Activated CD4-positive, alpha-beta T cell treated with anti-CD3 and anti-CD28 coated beads, Interleukin-2, Interleukin-4, amounts not matched to agents 100 ng/mL and 50 ng/mL, durations not matched to agents 16 hours and 8 hours (primary cell): ENCODE measurements around the gene AHDC1.

Experiments used
- DNase-seq: peaks from one replicate; pipeline ENCODE4 v3.0.0-alpha.2; 2020; ENCODE audit warnings: low spot score

The AHDC1 gene

GRCh38 chr1:27531959-27532685 lies 71.8 kb downstream of the AHDC1 start:
- DNase-seq, result no peak

- no peak for DNase-seq
Measured at GRCh38 chr1:27530192-27530591, 73.8 kb downstream of the AHDC1 start.

DNA sequence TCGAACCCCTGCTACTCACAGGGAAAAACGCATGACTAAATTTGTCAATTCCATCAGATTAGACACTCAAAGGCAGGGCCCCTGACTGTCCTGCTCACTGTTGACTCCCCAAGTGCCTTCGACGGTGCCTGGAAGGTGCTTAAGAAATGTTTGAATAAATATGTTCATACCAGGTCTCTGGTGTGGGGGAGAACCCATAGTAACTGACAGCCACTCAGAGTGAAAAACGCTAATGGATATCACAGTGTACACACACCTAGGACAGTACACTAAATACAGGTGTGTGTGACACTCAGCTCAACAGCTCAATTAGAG lies 74.3 kb downstream of the AHDC1 start:
- DNase-seq, result no peak

DNA sequence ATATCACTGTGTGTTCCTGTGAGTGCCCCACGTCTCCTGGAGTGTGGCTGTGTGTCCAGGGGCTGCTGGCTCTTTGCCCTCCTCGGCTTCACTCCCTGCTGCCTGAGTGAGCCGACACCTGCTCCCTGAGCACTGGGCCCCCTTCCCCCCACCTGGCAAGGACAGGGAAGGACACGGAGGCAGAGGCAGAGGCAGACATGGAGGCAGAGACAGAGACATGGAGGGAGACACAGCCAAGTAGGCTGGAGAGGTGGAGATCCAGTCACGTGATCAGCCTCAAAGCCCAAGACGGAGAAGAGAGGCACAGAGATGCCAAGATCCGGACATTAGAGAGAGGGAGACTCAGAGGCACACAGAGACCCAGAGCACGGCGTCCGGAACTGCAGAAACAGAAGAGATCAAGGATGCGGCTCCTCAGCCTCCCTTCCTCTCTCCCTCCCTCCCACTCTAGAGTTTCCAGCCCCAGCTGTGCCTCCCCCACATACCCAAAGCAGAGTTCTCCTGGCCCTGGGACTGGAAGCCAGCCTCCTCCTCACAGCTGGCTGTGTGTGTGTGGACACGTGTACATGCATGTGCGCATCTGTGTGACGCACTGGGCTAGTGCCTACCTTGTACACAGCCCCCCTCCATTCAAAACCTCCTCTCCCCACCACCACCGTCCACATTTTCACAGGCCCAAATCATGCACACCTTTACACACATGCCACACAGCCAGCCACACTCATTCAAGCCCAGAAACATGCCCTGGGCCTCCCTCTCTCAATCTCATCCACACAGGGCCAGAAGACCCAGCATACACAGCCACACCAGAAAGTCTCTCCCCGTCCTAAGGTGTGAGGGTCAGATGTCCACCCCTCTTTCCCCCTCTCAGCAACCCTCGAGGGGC lies 74.9 kb downstream of the AHDC1 start:
- DNase-seq, result no peak

DNA sequence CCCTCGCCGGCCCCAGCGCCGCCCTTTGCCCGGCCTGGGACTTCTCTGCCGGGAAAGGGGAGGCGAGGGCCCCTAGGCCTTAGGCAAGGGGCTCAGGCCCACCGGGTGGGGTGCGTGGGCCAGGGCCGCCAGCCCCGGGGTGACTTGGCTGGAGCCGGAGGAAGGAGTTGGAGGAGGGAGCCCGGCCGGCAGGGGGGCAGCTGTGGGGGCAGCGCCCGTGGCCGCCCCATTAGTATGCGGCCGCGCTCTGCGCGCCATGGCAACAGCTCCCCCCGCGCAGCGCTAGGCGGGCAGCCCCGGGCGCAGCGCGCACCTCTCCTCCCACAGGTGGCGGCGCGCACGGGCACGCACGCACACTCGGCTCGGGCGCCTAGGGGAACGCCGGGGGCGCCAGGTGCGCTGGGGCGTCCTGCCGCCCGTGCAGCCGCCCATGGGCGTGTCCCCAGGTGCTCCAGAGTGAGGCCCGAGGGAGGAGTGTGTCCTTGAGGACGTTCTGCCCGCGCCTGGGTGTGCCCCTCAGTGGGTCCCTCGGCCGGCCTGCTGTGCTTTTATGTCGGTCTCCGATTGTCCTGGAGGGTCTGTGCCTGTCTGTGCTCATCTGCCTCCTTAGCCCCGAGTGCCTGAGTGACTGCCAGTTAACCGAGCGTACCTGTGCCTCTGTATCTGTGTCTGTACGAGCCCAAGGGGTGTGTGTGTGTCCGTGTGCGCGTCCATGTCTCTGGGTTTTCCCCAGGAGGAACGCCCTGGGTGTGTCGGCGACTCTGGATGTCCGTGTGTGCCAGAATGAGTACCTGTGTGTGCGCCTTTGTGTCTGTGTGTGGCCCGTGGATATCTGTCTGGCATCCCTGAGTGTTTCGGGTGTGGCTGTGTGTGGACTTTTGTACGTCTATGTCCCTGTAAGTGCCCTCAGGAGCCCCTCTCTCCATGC lies 75.8 kb downstream of the AHDC1 start:
- DNase-seq, result no peak

DNA sequence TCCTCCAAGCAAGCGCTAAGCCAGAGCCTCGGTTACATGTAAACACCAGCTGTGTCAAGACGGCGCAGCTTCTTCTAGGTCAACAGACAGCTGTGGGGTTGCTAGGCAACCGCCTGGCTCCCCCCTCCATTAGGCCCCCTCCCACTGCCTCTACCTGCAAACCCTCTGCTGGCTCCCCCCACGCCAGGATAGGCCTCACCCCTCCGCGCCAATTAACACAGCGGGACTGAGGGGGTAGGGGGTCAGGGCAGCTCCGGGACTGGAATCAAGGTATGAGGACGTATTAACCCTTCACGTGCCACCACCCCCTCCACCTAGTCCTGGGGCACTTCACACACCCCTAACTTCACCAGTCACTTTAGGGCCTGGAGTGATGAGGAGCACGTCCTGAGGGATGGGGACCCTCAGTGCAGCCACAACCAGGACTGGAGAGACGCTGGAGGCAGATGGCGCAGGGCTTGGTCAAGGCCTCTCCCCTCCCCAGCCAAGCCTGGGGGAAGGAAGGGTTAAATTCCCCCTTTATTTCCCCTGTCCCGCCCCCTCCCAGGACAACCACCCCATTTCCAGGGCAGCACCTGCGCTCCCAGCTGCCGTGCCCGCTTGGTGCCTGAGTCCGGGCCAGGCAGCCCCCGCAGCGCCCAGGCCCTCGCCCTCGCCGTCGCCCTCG lies 76.6 kb downstream of the AHDC1 start:
- no peak for DNase-seq

DNA sequence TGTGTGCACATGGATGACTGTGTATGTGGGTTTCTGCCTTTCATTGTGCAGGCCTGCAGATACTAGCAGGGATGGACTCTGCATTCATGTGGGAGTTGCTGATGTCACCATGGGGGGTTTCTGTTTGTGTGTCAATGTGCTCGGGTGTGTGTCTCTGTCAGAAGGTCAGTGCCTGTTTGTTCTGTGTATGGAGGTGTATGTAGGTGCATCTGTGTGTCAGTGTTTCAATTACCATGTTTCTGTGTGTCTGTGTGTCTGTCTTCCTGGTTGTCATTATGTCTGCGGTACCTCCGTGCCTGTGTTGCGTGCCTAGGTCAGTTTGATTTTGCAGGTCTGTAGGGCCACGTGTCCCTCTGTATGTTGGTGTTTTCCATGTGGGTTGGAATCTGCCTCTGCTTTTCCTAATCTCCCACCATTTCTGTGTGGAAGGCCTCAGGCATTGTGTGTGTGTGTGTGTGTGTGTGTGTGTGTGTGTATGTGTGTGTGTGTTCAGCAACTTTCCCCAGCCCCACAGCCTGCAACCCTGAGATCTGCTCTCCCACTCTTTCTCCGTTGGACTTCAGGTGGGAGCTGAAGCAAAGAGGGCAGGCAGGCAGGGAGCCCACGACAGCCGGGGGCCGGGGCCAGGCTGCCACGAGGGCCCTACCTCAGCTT lies 77.2 kb downstream of the AHDC1 start:
- no peak for DNase-seq

DNA sequence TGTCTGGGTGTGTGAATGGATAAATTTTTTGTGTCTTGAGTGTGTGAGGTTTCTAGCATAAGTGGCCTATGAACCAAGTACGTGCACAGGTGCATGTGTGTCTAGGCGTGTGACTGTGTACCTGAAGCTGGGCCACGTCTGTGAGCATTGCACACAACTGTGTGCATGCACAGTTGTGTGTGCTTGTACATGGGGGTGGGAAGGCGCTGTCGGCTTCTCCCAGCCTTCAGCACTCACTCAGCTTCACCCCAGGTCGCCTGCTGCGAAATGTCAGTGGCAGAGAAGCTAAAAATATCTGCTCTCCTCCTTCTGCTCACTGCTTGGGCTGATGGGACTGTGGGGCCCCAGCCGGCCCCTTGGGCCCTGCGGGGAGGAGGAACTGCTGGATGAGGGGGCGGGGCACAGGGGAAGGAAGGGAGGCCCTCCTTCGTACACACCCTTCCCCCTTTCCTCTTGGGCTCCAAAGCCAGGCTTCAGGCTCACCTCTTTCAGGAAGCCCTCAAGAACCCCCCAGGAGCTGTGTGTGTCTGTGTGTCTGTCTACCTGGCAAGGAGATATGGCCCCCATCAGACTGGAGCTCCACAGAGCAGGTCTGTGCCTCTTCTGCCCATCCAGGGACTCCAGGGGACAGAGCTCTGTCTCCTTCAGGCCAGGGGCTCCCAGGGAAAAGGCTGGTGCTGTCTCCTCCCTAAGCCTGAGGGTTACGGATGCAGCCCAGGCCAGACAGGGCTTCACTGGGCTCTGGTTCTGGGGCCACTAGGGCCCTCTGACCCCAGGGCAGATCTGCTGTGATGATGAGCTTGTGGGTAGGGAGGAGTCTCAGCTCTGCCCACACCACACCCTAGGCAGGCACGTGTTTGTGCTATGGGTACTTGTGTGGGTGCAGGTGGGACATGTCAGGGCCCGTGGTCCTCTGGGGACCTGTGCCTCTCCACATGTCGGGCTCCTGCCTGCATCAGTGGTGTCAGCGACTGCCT lies 78.4 kb downstream of the AHDC1 start:
- peak; percentile 58 for DNase-seq

- no peak for DNase-seq
Measured at GRCh38 chr1:27523337-27524020, 80.5 kb downstream of the AHDC1 start.

GRCh38 chr1:27522432-27523336 lies 81.3 kb downstream of the AHDC1 start:
- peak; percentile 71 for DNase-seq

DNA sequence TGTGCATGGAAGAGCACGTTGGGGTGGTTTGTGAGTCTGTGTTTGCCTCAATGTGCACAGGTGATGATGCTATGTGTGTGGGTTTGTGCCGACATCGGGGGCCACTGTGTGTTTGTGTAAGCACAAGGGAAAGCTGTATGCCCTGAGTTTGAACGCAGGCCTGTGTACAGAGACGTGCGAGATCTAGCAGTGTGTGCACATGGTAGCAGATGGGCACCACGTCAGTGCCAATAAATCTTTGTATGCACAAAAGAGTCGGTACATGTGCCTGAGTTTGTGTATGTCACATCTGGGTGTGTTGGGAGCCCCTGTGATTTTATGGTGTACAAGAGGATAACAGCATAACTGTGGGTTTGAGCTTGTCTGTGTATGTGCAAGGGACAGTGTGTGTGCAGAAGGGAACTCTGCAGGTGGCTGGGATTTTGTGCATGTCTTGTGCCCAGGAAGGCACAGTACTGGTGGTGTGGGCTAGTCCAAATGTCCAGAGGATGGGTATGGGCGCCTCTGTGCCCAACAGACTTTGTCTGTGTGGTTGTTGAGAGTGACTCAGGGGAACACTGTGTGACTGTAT lies 82.0 kb downstream of the AHDC1 start:
- DNase-seq, result no peak

- peak; percentile 28 for DNase-seq
Measured at GRCh38 chr1:27521336-27521831, 82.6 kb downstream of the AHDC1 start.

DNA sequence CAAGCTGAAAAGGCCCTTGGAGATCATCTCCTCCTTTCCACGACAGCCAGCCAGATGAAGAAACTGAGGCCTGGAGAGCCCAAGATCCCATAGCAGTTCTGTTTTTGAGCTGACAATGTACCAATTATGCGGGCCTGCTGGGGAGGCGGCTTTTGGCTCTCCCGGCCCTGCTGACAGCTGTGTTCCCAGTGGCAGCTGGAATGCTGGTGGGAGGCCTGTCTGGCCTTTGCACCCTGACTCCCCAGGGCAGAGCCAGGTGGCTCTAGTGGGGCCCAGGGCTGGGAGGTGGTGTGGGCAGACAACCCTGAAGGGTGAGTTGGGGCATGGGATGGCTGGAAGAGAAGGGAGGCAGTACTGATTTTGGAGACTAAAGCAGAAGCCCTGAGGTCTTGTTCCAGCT lies 83.3 kb downstream of the AHDC1 start:
- no peak for DNase-seq

DNA sequence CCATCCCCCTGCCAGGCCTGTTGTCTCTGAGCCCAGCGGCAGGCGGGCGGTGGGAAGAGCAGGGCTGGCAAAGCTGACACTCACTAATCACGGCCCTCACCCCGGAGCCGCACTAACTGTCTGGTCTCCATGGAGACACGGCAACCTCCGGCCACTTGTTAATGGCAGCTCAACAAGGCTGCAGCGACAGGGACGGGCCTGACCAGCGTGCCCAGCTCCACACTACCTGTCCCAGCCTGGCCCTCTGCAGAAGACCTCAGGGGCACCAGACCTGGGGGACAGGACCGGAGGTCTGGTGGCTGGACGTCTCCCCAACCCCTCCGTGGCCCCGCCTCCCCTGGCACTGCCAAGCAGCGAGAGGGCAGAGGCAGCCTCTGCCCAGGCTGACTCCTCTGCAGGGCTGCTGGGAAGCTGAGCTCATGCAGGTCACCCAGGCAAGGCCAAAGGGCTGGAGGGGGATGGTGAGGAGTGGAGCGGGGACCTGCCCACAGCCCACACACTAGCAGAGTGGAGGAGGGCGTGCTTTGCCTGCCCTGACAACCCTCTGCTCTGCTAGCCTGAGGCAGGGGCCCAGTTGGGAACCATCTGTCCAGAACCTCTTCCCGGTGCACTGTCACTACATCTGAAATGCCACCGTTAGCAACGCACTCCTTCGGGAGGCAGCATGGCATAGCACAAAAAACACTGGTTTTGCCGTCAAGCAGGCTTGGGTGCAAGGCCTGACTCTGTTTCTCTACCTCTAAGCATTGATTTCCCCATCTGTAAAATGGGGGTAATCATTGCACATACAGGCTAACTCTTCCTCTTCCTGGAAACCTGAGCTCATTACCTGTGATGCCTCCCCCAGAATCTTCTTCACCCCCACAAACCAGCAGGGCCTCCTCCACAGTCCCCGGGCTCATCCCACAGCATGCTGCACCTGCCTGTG lies 84.3 kb downstream of the AHDC1 start:
- no peak for DNase-seq

DNA sequence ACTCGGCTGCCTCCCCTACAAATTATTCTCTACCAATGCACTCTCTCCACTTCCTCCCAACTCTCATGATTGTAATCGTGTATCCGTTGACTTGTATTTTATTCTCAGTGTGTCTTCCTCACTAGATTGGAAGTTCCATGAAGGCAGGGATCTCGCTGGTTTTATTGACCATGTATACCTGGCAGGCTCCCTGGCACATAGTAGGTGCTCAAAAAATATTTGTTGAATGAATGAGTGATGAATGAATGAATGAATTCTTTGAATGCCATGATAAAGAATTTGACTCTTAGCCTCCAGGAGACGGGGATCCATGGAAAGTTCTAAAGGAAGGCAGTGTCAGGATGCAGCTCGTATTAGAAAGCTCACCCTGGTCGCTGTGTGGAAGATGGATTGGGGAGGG lies 85.1 kb downstream of the AHDC1 start:
- DNase-seq, result no peak

DNA sequence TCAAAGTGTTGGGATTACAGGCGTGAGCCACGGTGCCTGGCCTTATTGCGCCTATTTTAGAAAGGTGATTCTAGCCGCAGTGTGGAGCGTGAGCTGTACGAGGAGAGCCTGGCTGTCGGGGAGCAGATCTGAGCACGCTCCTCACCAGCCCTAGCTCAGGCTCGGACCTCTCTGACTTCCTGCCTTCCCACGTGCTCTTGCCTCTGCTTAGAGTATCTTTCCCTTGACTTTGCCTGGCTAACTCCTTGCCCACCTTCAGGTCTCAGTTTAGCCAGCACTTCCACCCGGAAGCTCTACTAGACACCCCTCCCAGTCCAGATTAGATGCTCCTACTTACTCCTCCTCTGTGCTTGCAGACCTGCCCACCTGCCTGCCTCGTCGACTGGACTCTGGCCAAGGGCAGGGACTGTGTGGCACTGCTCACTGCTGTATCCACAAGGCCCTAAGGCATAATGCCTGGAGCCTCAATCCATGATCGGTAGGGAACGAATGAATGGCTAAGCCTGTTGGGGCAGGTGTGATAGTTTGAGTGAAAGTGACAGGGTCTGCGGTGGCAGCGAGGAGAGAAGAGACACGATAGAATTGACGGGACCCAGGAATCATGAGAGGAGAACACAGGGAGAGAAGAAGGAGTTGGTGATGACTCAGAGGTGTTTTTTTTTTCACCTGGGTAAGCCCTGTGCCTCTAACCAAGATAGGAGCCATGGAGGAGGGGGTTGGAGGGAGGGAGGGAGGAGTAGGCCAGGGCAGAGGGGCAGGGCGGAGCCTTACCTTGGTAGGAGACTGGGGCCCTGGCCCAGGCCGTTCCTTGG lies 85.8 kb downstream of the AHDC1 start:
- no peak for DNase-seq
